ENCODE measurements around the gene DCLK3. TPM values are rescaled to one million over a fixed set of nuclear protein-coding genes. Genes with fewer than 3 reads are reported as not detected.

DCLK3 gene
- total RNA-seq, 1 donor from 2014 or later, result not detected

DNA sequence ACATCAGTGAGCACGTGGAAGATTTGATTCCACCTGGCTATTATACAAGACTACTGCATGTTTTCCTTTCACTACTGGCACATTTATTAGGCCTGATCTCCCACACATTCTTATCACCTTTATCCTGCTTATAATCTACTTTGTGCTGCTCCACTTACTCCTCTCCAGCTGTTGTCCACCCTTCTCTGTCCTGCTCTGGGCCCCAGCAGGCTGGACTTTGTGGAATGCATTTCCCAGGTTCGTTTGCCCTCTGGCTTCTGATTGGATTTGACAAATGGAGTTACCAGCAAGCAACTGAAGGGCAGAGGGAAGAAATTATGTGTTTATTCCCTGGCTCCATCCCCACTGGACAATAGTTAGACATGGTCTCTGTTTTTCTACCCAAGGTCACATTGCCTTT lies 75.5 kb downstream of the DCLK3 start:
- peaks cover 4% of the 10 kb centered on the region for H3K9me3 Mint-ChIP-seq (ENCODE audit: unreplicated experiment)
- no peaks in the 10 kb centered on the region for H3K4me1 Mint-ChIP-seq (ENCODE audit: unreplicated experiment)
- TF ChIP-seq, protein P1, sequence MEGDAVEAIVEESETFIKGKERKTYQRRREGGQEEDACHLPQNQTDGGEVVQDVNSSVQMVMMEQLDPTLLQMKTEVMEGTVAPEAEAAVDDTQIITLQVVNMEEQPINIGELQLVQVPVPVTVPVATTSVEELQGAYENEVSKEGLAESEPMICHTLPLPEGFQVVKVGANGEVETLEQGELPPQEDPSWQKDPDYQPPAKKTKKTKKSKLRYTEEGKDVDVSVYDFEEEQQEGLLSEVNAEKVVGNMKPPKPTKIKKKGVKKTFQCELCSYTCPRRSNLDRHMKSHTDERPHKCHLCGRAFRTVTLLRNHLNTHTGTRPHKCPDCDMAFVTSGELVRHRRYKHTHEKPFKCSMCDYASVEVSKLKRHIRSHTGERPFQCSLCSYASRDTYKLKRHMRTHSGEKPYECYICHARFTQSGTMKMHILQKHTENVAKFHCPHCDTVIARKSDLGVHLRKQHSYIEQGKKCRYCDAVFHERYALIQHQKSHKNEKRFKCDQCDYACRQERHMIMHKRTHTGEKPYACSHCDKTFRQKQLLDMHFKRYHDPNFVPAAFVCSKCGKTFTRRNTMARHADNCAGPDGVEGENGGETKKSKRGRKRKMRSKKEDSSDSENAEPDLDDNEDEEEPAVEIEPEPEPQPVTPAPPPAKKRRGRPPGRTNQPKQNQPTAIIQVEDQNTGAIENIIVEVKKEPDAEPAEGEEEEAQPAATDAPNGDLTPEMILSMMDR (IDR thresholded peaks at IDR 0.05), result no peak
- no peaks in the 10 kb centered on the region for H3K27me3 Mint-ChIP-seq (ENCODE audit: unreplicated experiment)
- DNase-seq (ENCODE audit: extremely low spot score, unreplicated experiment), result no peak
- no peaks in the 10 kb centered on the region for H3K36me3 Mint-ChIP-seq (ENCODE audit: unreplicated experiment)
- H3K27ac Mint-ChIP-seq (ENCODE audit: unreplicated experiment), result no peak overlapping the region
- no peak overlapping the region for H3K4me3 Mint-ChIP-seq (ENCODE audit: unreplicated experiment)

DNA sequence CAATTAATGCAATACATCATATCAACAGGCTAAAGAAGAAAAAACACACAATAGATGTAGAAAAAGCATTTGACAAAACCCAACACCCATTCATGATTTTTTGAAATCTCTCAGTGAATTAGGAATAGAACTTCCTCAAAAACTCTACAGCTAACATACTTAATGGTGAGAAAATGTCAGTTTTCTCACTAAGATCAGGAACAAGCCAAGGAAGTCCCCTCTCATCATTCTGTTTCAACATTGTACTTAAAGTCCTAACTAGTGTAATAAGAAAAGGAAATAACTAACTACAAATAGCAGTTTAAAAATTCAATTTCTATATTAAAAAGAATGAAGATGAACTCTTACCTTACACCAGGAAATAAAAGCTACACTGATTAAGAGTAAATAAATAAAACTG lies 77.8 kb downstream of the DCLK3 start:
- Mint-ChIP-seq H3K4me3 (ENCODE audit: unreplicated experiment) (no peak overlapping the region), H3K27ac (ENCODE audit: unreplicated experiment) (no peak overlapping the region), H3K9me3 (ENCODE audit: unreplicated experiment) (peaks cover 8% of the 10 kb centered on the region), H3K36me3 (ENCODE audit: unreplicated experiment) (peaks cover under 1% of the 10 kb centered on the region), H3K4me1 (ENCODE audit: unreplicated experiment) (no peaks in the 10 kb centered on the region), H3K27me3 (ENCODE audit: unreplicated experiment) (no peaks in the 10 kb centered on the region)
- DNase-seq (ENCODE audit: extremely low spot score, unreplicated experiment), result no peak
- TF ChIP-seq, protein P1 (IDR thresholded peaks at IDR 0.05), result no peak

DNA sequence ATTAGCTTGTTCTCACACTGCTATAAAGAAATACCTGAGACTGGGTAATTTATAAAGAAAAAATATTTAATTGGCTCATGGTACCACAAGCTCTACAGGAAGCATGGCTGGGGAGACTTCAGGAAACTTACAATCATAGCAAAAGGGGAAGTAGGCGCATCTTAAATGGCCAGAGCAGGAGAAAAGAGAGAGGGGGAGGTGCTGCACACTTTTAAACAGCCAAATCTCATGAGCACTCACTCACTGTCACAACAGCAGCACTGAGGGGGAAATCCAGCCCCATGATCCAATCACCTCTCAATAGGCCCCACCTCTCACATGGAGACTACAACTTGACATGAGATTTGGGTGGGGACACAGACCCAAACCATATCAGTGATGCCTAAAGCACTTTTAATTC lies 82.5 kb downstream of the DCLK3 start:
- TF ChIP-seq, protein P1 (IDR thresholded peaks at IDR 0.05), result no peak
- Mint-ChIP-seq H3K4me3 (ENCODE audit: unreplicated experiment) (no peak overlapping the region), H3K27me3 (ENCODE audit: unreplicated experiment) (no peaks in the 10 kb centered on the region), H3K36me3 (ENCODE audit: unreplicated experiment) (peaks cover 10% of the 10 kb centered on the region), H3K4me1 (ENCODE audit: unreplicated experiment) (peaks cover 28% of the 10 kb centered on the region), H3K9me3 (ENCODE audit: unreplicated experiment) (peaks cover 28% of the 10 kb centered on the region), H3K27ac (ENCODE audit: unreplicated experiment) (no peak overlapping the region)
- no peak for DNase-seq (ENCODE audit: extremely low spot score, unreplicated experiment)

DNA sequence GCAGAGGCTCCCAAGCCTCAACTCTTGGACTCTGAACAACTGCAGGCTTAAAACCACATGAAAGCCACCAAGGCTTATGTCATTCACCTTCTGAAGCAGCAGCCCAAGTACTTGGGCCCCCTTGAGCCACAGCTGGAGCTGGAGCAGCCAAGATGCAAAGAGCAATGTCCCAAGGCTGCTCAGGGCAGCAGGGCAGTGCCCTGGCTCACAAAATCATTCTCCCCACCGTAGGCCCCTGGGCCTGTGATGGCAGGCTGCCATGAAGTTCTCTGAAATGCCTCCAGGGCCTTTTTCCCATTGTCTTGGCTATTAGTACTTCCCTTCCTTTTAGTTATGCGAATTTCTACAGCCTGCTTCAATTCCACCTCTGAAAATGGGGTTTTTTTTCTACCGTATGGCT lies 83.4 kb downstream of the DCLK3 start:
- Mint-ChIP-seq H3K27me3 (ENCODE audit: unreplicated experiment) (no peaks in the 10 kb centered on the region), H3K36me3 (ENCODE audit: unreplicated experiment) (peaks cover 10% of the 10 kb centered on the region), H3K27ac (ENCODE audit: unreplicated experiment) (no peak overlapping the region), H3K4me1 (ENCODE audit: unreplicated experiment) (peaks cover 28% of the 10 kb centered on the region), H3K9me3 (ENCODE audit: unreplicated experiment) (peaks cover 28% of the 10 kb centered on the region), H3K4me3 (ENCODE audit: unreplicated experiment) (no peak overlapping the region)
- DNase-seq (ENCODE audit: extremely low spot score, unreplicated experiment), result no peak
- TF ChIP-seq, protein P1 (IDR thresholded peaks at IDR 0.05), result no peak

DNA sequence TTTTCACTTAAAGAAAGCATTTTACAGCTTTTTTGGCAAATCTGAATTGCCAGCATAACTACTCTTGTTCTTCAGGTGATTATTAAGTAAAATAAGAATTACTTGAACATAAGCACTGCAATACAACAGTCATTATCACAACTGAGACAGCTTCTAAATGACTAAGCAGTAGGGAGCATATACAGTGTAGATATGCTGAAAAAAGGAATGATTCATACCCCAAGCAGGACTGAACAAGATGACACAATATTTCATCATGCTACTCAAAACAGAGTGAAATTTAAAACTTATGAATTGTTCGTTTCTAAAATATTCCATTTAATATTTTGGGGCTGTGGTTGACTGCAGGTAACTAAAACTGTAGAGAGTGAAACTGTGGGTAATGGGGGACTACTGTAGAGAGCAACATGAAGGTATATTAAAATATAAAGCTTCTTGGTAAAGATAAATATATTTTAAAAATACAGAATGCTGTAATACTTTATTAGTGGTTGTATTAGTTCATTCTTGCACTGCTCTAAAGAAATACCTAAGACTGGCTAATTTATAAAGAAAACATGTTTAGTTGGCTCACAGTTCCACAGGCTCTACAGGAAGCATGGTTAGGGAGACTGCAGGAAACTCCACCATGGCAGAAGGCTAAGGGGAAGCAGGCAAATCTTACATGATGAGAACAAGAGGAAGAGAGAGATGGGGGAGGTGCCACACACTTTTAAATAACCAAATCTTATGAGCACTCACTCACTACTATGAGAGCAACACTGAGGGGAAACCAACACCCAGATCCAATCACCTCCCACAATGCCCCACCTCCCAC lies 84.8 kb downstream of the DCLK3 start:
- peaks cover 10% of the 10 kb centered on the region for H3K36me3 Mint-ChIP-seq (ENCODE audit: unreplicated experiment)
- H3K27me3 Mint-ChIP-seq (ENCODE audit: unreplicated experiment), result no peaks in the 10 kb centered on the region
- TF ChIP-seq, protein P1 (IDR thresholded peaks at IDR 0.05), result no peak
- H3K27ac Mint-ChIP-seq (ENCODE audit: unreplicated experiment), result peak overlapping the region; percentile 94
- DNase-seq (ENCODE audit: extremely low spot score, unreplicated experiment), result no peak
- H3K4me1 Mint-ChIP-seq (ENCODE audit: unreplicated experiment), result peaks cover 28% of the 10 kb centered on the region
- no peak overlapping the region for H3K4me3 Mint-ChIP-seq (ENCODE audit: unreplicated experiment)
- H3K9me3 Mint-ChIP-seq (ENCODE audit: unreplicated experiment), result peaks cover 28% of the 10 kb centered on the region

Data from osteocyte (in vitro differentiated cells).